GM19193 (cell line): ENCODE results near the gene ARMS2.

Experiments used
- POLR2A ChIP-seq: IDR thresholded peaks from 4 replicates; pipeline ENCODE4 v1.6.1; 2011; ENCODE audit not compliant: insufficient read depth, insufficient read length; ENCODE audit errors: extremely low read depth

ARMS2 gene, protein sequence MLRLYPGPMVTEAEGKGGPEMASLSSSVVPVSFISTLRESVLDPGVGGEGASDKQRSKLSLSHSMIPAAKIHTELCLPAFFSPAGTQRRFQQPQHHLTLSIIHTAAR

DNA sequence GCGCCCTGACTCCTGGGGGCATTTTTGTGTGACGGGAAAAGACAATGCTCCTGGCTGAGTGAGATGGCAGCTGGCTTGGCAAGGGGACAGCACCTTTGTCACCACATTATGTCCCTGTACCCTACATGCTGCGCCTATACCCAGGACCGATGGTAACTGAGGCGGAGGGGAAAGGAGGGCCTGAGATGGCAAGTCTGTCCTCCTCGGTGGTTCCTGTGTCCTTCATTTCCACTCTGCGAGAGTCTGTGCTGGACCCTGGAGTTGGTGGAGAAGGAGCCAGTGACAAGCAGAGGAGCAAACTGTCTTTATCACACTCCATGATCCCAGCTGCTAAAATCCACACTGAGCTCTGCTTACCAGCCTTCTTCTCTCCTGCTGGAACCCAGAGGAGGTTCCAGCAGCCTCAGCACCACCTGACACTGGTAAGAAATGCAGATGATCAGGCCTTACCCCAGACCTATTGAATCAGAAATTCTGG, at the start of gene ARMS2:
Gene ARMS2, plus strand, starts transcription at position 51 of the 478 bp plus-strand sequence. Its CDS starts 75 bp downstream, at position 126.
- no peak for TF ChIP-seq POLR2A

DNA sequence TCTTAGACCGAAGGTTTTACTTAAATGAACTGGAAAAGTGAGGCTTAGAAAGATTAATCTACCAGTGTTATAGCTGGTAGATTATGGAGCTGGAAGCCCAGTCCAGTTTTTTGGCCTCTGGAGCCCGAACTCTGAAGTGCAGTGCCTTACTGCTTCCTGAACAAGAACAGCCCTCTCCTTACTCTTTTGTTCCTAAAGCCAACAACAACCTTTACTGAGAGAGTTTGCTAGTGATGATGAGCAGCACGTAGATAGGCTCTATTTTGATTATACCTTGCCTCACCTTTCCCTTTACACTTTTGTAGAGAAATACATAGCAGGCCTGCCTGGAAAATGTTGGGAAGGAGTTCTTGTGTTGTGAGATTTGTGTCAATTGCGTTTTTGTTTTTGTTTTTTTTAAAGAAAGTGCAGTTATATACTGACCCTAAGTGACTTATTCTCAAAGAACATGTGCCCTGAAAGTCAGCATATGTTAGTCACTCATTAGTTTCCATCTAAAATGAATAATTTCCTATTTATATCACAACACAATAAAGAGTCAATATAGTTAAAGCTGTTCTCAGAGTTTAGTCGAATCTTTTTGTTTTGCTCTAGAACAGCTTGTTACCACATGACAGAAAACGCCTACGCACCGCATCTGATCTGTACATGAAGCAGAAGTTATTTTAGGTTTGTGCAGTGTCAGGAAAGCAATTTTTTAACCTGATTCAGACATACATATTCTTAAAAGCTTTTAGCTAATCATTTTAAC, 46.9 kb upstream of the ARMS2 start:
- TF ChIP-seq POLR2A = no peak

DNA sequence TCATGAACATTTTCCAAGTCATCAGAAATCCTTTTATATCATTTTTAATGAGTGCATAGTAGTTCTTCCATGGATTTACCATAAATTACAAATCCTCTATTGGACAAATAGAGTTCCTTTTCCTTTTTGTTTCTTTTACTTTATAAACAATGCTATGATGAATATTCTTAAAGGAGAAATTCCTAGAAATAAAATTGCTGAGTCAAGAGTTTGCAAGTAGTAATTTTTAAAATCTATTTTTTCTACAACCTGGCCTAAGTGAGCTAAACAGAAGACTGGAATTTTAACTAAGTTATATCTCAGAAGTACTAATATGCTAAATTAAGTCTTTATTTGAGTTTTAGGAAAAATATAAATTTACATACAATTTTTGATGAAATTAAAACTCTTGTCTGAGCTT, 41.1 kb upstream of the ARMS2 start:
- no peak for TF ChIP-seq POLR2A

DNA sequence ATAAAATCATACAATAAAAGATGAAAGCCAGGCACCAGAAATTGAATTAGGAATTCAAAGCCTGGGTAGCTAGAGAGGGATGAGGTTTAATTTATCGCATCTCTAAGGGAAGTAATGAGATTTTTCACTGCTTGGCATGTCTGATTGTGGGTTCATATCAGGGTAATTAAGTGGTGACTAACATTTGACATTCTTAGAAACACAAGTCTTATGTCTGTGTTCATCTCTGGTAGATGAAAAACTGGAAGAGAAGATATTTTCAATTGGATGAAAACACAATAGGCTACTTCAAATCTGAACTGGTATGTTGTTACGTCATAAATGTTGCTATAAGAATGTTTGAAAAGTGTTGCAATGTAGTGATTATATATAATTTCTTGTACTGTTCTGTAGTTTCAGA, 36.8 kb upstream of the ARMS2 start:
- TF ChIP-seq POLR2A = no peak

DNA sequence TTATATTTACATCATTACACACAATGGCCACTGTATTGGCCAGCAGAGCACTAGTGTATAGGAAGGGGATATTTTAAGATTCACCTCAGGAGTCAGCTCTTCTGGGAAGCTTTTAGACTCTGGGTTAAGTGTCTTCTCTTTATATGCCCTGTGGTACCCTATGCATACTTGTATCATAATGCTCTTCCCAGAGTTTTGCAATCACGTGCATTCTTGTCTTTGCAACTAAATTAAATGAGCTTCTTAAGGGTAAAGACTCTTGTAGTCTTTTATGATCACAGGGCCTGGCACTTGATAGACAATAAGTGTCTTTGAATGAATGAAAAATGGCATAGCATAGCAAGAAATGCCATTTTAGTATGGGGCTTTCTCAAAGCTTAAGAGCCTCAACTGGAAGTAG, 35.4 kb upstream of the ARMS2 start:
- no peak for TF ChIP-seq POLR2A

DNA sequence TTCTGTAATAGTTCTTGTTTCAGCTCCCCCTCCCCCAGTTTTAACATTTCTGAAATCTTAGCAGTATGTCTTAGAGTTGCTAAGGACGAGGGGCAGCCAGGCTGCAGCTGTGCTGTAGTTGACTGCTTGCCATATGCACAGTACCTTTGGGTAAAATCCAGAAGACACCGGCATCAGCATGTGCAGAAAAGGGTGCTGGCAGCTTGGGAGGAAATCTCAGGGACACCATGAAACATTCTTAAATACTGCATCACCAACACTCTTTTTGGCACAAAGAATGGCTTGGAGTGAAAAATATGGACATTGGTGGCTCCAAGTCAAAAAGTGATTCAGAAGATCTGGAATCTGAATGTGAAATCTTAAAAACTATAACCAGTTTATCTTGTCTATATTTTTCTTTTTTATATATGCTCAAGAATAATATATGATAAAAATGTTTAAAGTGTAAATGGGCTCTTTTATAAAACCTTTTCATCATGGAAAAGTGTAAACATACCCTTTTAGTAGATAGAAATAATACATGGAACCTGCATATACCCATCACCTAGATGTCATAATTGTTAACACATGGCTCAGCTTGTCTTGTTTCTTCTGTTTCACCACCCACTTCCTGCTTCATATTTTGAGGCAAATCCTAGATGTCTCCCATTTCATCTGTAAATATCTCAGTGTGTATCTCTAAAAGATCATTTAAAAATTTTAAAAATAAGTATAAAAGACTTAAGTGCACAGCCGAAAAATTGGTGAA, 34.4 kb upstream of the ARMS2 start:
- no peak for TF ChIP-seq POLR2A

DNA sequence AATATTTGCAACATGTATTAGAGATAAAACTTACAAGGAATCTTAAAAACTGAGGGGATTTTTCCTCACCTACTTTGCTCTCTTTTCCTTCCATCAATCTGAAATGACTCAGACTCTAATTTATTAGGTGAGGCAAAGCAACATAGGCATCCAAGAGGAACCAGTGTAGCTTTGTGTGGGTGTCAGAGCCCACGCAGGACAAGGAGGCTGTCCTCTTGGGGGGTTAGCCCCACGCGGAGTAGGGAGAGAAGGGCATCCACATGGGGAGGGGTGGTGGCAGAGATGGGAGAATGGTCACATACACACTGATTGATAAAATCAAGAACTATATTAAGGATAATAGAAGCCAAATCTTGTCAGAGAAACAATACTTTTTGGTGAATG, 33.8 kb upstream of the ARMS2 start:
- TF ChIP-seq POLR2A = no peak

DNA sequence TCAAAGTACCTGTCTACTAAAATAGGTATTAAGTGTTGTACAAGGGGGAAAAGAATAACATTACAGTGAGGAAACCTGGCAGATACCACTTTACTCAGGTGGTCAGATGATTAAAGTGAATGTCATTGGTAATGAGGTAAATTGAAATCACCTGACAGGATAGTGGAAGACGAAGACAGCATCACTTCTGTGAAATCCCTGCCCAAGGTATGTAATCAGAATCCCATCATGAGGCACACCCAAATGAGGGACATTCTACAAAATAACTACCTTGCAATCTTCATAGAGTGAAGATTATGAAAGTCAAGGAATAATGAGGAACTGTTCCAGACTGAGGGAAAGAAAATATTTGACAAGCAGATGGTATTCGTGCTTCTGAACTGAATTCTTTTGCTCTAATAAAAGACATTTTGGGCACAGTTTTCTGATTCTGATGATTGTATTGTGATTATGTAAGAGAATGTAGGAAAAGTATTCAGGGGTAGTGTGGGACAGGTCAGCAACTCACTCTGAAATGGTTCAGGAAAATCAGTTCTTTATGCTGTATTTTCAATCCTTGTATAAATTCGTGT, 33.3 kb upstream of the ARMS2 start:
- TF ChIP-seq POLR2A = no peak

DNA sequence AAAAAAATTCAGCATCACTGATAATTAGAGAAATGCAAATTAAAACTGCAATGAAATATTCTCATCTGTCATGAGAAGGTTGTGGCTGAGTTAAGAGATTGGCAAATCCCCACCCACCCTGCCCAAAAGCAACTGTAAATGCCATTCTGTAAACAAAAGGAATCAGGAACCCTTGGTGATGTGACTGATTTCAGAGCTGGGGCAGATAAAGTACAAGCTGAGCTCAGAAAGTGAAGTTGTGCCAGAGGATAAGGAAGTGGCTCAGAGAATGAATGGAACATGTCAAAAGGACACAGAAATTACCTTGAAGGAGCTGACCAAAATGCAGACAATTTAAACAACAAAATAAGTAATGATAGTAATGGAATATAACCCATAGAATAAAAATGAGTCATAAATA, 32.7 kb upstream of the ARMS2 start:
- no peak for TF ChIP-seq POLR2A

DNA sequence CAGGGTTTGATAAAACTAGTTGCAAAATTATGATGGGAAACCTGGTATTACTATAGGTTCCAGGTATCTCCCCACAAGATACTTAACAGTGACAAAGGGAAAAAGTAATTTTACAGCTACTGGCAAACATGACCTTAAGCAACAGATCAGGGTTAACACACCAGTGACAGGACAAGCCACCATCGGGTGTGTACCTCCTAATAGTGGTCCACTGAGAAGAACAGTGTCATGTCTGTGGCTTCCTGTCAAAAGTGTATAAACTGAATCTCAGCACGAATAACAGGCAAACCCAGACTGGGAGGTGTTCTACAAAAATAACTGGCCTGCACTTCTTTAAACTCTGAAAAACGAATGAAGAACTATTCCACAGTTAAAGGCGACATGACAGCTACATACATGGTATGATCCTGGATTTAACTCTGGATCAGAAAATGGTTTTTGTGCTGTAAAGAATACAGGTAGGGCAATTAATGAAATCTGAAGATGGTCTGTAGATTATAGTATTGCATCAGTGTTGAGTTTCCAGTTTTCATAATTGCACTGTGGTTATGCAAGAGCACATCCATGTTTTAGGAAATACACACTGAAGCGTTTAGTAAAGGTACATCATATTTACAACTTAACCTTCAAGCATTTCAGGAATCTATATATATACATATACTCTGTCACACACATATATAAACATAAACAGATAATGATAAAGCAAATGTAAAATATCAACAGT, 32.0 kb upstream of the ARMS2 start:
- no peak for TF ChIP-seq POLR2A

DNA sequence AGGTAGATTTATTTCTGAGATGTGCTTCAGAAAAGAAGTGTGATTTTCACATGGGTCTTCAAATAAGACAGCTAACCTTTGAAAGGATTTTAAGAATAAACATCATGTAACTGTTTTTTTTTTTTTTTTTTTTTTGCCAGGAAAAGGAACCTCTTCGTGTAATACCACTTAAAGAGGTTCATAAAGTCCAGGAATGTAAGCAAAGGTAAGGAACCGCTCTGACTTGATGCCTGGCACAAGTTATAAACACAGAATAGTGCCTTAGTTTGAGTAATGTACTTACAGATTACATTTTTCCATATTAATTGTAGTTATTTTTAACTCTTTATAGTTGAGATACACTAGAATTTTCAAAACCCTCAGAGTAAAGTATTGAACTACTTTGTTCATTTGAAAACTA, 30.4 kb upstream of the ARMS2 start:
- no peak for TF ChIP-seq POLR2A

DNA sequence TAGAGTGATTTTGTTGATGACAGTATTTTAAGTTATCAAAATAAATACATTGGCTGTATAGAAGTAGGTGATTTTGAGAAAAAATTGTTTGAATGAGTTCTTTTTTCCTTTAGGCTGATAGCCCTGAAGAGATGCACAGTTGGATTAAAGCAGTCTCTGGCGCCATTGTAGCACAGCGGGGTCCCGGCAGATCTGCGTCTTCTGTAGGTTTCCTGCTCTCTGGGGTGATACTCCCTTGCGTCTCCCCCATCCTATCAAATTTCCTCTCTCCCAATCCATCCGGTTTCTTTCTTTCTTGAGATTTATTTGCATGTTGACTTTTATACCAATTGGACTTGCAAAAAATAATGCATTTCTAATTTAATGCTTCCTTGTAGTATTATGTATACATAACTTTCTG, 27.6 kb upstream of the ARMS2 start:
- no peak for TF ChIP-seq POLR2A

DNA sequence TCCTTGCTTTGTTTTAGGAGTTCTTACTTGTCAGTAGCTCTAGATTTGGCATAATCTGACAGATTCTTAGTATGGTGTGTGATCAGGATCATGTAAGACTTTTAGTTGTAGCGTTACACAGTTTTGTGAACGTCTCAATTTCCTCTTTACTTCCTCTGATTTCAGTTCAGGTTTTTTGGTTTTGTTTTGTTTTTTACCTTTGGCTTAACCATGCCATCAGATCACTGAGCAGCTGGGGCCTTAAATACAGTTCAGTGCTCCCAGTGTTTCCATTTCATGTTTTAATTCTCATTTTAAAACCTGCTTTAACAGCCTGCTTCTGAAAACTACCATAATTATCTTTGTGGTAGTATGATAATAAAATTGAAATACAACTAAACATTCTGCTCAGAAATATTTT, 27.2 kb upstream of the ARMS2 start:
- TF ChIP-seq POLR2A = no peak

DNA sequence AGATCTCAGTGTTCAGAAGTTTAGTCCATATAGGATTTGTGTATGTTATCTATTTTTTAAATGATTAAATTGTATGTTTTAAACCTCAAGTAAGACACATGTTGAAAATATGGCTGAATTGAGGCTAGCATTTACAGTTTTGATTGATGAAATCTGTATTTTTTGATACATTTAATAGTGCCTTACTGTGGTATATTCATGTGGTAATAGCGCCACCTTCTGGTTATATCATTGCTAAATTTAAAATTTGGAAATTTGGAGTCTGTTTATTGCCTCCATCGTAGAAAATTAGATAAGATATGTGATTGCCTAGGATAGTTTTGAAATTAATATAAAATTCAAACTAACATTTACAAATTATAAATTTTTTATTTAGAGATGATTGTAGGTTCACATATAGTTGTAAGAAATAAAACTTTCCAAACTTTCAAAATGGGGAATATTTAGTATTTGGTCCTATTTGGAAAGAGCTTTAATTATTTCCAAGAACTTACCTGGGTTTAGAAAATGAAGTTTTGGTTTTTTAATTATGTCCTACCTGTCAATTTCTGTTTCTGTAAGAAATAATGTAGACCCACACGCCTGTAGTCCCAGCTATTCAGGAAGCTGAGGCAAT, 19.1 kb upstream of the ARMS2 start:
- TF ChIP-seq POLR2A = no peak
